Measurements from ENCODE around the gene KRTAP4-8.
"Not testable (repeated sequence)": the region's sequence is repeated elsewhere in the genome, so short reads cannot be mapped to it uniquely, and the experiment has no call there.

KRTAP4-8 gene

DNA sequence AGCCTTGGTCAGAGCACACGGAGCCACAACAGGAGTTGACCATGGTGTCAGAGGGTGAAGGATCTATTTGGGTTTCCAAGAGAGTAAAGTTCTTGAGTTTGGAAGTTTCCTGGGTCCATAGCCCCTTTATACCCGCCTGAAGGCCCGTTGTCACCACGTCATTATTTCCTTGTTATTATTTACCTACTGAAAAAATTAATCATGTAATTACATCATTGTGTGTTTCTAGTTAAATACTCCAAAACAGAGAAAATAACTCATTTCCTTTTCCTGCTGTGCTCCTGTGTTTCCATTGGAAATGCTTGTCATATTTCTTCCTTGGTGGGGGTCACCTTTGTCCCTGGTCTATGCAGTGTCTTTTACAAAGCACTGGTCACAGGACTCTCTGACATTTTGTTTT, at the start of gene KRTAP4-8:
KRTAP4-8 (minus strand) TSS at position 101 of the 400 bp plus-strand sequence; CDS start at position 43, 58 bp downstream.
- DNase-seq = no peak

DNA sequence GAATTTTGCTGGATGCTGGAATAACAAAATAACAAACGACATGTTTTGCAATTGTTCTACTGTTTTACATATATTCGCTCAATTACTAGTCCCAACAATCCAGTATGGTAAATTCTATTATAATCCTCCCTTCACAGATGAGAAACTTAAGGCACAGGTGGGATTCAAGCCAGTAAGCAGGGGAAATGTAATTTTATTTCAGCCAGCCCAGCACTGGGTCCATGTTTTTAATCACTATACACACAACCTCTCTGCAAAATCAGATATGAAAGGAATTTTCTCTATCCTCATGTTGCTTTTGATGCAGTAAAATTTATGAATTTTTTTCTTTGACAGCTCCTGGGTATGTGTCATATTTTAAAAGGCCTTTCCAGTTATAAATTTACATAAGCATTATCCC, 47.3 kb upstream of the KRTAP4-8 start:
- no peak for DNase-seq

DNA sequence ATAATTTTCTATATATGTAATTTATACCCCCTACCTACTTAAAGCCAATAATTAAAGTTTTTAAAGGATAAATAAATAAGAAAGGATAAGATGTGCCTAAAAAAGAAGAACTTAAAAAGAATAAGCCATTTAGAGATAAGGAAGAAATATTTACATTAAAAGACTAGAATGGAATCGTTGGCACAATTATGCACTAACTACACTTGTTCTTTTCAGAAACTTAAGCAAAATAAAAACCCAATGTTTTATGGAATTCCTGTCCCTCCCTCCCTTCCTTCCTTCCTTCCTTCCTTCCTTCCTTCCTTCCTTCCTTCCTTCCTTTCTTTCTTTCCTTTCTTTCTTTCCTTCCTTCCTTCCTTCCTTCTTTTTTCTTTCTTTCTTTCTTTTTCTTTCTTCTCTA, 46.9 kb upstream of the KRTAP4-8 start:
- no peak for DNase-seq

DNA sequence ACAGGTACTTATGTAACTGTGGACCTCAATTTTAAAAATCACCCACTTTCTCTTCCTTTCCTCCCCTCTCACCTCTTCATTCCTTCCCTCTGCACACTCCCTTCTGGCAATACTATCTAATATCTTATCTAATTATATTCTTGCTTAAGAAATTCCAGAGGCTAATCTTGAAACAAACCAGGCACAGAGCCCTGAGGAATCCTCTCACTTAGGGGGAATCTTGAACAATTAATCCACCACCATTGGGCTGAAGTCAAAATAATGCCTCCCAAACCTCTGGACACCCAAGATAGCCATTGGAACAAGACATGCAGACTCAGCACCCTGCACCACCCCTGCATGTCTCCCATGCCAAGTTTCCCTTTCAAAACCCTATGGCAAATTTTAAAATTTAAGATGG, 43.4 kb upstream of the KRTAP4-8 start:
- no peak for DNase-seq

DNA sequence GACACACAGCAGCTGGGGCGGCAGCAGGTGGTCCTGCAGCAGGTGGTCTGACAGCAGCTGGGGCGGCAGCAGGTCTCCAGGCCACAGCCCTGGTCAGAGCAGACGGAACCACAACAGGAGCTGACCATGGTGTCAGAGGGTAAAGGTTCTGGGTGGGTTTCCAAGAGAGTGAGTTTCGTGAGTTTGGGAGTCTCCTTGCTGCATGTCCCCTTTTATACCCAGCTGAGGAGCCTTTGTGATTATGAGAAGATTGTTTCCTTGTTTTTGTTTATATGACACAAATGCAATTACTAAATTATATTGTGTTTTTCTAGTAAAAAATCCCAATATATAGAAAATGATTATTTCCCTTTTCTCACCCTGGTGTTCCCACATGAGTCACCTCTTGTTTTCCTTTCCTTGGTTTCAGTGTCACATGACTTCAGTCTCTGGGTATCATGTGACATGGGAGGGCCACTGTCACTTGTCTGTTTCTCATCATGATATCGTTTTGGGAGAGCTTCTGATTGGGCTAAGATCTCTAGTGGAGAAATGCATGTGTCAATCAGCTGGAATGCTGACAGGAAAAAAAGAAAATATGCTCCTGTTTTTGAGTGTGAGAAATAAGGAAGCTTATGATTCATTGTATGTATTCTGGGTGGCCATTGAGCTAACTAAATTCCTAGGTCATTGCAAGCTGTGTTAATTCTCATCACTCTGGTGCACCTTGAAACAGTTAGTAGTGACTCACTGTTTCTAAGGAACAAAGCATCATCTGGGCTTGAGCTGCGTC, 42.6 kb upstream of the KRTAP4-8 start, which contains the start of gene KRTAP4-6:
KRTAP4-6 (minus strand) TSS at position 185 of the 772 bp plus-strand sequence; CDS start at position 128, 57 bp downstream.
- DNase-seq = no peak

DNA sequence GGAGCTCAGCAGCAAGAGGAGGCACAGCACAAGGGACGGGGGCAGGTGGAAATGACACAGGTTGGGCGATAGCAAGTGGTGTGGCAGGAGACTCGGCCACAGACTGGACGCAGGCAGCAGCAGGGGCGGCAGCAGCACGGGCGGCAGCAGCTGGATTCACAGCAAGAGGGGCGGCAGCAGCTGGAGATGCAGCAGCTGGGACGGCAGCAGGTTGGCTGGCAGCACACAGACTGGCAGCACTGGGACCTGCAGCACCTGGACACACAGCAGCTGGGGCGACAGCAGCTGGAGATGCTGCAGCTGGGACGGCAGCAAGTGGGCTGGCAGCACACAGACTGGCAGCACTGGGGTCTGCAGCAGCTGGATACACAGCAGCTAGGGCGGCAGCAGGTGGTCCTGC, 41.9 kb upstream of the KRTAP4-8 start:
- not testable (repeated sequence) for DNase-seq

DNA sequence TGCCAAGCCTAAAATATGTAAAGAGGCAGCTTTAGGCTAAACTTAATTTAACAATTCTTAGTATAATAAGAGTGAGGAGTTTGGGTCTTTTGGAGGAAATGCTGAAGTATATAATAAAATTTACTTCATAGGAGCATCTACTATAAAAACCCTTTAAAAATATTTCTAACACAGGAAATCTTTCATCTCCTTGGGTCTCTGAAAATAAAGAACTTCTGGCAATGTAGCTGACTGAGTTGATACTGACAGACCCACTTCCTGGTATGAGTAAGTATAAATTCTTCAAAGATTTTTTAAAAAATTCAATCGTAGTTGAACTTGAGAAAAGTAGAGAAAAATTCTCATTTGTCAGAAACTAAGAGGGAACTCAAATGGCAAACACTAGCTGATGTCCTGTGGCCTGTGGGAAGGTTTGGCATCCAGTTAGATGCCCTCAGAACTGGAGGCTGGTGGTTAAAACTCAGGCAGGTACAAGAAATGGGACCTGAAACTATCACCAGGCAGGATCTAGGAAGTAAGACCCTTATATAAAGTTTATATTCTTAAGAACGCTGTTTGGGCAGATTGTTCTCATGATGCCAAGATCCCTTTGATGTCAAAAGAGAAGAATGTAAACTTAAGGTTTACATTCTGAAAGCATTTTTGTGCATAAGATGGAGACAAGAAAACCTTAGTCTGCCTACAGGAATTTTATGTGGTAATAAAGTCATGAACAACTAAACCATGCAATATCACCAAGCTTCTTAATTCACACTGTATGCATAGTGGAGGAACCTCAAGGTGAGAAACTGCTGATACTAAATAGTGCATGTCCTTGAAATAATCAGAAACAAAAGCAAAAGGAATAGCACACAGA, 36.2 kb upstream of the KRTAP4-8 start:
- DNase-seq = no peak

DNA sequence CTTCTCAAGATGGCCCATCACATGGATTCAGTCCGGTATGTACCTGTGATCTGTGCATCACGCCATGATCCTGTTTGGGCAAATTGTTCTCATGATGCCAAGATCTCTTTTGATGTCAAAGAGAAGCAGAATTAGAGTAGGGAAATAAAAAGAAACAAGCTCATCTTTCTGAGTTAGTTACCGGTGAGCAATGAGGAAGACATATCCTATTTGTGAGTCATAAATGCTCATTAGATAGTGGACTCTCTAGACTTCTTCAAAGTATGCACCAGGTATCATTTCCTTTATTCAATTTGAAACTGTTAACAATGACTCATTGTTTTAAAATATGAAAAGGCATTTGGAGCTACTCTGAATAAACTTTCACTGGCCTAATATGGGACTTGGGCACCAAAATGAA, 34.0 kb upstream of the KRTAP4-8 start:
- no peak for DNase-seq

DNA sequence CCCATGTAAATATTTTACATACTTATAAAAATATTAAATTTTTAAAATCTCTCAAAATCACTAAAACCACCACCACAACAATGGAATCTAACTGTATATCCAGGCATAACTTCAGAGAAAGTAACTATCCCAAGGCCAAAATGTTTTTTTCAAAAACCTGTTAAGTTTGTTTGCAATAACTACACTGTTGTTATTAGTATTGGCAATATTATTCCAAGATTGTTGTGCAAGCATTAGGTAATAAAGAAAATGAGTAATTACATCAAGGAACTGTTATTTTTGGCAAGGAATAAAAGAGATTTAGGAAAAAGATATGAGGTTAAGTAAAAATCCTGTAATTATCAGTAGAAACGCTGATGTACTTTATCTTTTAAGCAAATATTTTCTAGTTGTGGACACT, 29.4 kb upstream of the KRTAP4-8 start:
- DNase-seq = no peak

DNA sequence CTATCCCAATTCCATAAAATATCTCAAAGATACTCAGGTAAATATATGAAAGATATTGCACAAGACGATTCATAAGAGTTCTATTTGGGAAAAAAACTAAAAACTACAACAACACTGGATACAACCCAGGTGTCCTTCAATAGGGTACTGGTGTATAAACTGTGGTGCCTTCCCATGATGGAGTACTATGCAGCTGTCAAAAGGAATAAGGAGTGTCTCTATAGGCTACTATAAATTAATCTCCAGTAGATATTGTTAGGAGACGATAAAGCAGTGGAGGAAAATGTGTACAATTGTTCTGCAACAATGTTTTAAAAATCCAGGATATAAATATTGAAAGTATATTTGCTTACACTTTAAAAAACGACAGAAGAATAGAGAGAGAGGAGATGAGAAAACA, 28.5 kb upstream of the KRTAP4-8 start:
- DNase-seq = no peak

DNA sequence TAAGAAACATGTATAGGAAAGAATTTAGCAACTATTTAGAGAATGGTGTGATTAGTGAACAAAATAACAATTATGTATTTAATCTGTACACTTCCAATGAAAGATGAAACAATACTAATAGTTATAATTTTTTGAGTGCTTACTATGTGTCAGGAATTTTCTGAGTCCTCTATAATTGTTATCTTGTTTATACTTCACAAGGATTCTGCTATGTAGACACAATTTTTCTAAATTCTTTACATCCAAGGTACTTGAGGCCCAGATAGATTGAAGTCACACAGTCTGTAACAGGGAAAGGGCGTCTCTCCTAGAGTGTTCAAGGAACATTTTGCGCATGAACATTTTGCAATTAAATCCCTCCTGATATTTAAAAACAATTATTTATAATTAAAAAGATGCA, 27.1 kb upstream of the KRTAP4-8 start:
- no peak for DNase-seq

DNA sequence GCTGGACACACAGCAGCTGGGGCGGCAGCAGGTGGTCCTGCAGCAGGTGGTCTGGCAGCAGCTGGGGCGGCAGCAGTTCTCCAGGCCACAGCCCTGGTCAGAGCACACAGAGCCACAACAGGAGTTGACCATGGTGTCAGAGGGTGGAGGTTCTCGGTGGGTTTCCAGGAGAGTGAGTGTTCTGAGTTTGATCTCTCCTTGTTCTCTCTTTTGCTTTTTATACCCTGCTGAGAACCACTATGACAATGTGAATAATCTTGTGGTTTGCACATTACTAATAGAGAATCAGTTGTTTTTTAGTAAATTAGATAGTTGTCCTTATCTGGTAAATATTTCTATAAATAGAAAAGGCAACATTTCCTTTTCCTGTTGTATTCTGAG, 26.0 kb upstream of the KRTAP4-8 start, which contains the start of gene KRTAP4-12:
KRTAP4-12 (minus strand) TSS at position 192 of the 381 bp plus-strand sequence; CDS start at position 132, 60 bp downstream.
- not testable (repeated sequence) for DNase-seq

DNA sequence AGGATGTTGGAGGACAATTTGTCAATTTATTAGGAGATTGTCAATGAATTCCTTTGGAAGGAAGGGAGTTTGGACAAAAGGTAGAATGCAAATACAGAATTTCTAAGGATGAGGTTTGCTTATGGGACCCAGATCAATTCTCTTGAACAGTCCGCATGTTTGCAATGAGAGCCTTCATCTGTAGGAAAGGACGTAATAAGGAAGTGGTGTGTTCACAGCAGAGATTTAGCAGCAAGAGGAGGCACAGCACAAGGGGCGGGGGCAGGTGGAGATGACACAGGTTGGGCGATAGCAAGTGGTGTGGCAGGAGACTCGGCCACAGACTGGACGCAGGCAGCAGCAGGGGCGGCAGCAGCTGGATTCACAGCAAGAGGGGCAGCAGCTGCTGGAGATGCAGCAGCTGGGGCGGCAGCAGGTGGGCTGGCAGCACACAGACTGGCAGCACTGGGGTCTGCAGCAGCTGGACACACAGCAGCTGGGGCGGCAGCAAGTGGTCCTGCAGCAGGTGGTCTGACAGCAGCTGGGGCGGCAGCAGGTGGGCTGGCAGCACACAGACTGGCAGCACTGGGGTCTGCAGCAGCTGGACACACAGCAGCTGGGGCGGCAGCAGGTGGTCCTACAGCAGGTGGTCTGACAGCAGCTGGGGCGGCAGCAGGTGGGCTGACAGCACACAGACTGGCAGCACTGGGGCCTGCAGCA, 25.5 kb upstream of the KRTAP4-8 start:
- DNase-seq = not testable (repeated sequence)

DNA sequence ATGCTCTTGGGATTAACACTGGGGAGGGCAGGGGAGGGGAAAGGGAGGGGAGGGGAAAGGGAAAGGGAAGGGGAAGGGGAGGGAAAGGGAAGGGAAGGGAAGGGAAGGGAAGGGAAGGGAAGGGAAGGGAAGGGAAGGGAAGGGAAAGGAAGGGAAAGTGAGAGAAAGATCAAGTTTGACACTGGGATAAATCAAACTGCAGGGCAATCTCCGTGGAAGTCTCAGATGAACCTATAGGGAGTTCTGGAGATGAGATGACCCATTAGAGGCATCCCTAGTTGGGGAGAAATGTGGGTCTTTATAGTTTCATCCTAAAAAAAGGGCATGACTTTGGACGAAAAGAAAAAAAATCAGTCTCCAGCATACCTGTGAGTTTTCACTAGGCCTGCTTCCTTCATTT, 23.8 kb upstream of the KRTAP4-8 start:
- DNase-seq = no peak

DNA sequence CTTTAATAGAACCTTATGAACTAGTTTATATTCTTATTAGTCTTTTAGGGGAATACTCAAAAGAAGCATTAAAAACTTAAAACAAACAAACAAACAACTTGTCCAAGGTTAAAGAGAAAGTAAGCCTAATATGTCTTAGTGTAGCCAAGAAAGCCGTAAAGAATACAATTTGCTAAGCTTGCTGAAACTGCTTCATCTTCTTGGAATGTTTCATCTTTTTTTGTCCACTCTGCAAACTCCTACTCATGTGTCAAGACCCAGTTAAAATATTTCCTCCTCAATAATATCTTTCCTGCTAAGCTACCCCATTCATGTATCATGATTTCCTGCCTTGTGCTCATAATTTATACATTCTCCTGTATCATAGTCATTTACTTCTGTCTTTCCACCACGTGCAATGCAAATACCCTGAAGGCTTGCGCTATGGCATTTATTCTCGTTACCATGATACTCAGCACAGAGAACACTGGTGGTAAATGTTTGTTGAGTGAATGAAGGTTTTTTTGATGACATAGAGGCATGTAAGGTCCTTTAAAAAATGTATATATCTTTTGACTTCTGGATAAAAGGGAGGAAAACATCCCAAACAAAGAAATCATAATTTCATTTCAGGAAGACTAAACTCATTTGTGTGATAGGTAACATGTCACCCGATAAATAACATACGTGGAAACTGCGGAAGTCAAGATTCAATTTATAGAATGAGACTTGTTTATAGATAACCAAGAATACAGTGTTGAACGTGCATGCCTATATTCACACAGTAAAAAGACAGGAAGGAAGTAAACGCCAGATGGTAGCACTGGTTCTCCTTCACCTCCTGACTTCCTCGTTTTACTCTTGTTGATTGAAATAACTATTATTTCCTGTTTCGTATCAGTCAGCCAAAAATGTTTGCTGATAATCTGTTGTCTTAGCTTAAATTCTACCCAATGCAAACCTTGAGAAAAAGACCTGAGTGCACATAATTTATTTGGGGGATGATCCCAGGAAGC, 22.1 kb upstream of the KRTAP4-8 start:
- DNase-seq = not testable (repeated sequence)

DNA sequence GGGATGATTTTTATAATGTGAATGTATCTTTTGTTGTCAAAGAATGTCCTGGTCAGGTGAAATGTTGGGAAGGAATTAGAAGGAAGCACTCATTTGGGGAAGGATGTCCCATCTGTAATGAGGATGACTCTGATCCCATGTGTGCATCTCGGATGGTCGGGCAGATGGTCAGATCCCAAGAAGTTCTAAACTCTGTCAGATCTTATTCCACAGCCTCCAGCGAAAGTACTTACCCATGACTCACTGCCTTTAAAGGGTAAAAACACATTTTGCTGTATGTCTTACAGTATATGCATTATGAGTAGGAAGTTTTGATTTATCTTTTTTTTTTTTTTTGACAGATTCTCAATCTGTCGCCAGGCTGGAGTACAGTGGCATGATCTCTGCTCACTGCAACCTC, 20.8 kb upstream of the KRTAP4-8 start:
- DNase-seq = no peak

DNA sequence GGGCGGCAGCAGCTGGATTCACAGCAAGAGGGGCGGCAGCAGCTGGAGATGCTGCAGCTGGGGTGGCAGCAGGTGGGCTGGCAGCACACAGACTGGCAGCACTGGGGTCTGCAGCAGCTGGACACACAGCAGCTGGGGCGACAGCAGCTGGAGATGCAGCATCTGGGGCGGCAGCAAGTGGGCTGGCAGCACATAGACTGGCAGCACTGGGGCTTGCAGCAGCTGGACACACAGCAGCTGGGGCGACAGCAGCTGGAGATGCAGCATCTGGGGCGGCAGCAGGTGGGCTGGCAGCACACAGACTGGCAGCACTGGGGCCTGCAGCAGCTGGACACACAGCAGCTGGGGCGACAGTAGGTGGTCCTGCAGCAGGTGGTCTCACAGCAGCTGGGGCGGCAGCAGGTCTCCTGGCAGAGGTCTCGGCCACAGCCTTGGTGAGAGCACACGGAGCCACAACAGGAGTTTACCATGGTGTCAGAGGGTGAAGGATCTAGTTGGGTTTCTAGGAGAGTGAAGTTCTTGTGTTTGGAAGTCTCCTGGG, 20.0 kb upstream of the KRTAP4-8 start, which contains the start of gene KRTAP4-11:
KRTAP4-11 (minus strand) TSS at position 528 of the 541 bp plus-strand sequence; CDS start at position 470, 58 bp downstream.
- DNase-seq = not testable (repeated sequence)

DNA sequence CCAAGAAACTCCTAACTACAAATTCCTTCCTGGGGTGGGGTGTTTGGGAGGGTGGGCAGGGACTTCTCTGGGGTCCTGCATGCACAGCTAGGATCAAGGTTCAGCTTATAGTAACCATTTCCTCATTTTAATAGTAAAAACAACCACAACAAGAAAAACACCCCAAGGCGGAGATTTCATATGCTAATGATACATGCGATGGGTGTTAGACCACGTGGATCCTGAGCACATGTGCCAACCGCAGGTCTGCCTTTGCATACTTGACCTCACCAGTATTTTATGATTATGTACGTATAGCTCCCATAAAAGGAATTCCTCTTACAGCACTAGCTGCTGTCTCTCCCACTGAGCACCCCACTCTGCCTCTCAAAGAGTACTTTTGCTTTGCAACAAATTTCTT, 18.4 kb upstream of the KRTAP4-8 start:
- no peak for DNase-seq

DNA sequence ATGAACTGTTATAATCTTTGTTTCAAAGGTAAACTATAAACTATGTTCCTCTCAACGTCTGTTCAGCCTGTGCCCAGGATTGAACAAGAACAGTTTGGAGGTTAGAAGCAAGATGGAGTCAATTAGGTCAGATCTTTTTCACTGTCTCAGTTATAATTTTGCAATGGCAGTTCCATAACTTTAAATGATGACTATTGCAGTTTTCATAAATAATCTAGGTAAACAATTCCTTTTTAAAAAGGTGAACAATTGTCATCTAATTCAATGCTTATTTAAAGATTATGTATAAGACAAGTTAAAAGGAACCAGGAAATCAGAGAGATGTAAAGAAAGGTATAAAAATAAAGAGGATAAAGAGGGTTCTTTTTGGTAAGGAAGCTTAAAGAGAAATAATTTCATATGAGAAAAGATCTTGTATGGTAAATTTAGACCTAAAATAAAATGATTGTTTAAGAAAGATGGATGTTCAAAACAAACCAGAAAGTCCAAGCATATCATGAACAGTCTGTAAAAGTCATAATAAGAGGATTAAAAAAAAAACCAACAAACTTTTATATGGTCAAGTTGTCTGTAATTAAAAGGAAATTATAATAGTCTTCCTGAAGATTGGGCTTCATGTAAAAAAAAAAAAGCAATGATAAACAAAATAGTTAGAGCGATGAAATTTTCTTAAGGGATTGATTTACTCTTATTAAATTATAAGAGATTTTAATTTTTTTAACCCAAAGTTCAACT, 13.4 kb upstream of the KRTAP4-8 start:
- DNase-seq = no peak

DNA sequence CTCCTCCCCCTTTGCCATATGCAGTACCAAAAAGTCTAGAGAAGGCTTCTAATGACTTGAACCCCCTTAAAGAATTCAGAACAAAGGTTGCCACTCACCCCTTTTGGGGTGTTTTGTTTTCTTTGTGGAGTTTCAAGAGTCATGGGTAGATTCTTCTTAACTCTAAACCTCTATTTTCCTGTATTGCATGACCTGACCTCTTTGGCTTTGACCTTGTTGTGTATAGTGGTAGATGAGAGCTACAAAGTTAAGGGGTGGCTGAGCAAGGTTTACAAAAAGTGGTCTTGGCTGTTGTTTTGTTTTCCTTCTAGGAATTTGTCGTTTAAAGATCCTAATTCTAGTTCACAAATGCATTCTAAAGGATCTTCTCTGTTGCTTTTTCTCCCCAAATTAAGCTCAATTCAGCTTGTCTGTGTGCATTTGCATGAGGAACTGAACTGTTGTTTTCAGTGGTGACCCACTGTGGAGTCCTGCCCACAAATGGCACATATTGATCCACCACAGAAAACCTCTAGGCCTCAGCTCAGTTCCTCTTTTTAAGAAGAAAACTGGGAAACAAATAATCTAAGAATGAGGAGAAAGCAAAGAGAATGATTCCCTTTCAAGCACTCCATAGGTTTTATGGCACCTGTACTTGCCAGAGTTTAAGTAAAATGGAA, 10.9 kb upstream of the KRTAP4-8 start:
- not testable (repeated sequence) for DNase-seq

Data from NCI-H1092 treated with DMSO at 0.1 percent for 48 hours (cell line).